Right lobe of liver (tissue), 4 donors: ENCODE results near the gene SCYGR3.

ENCODE experiments used
- CTCF ChIP-seq, 4 donors: fragments of 200-600 bp in 3 of 4; fragments of 450-650 bp in 1 of 4; IDR thresholded peaks; one replicate each; pipeline versions ENCODE4 v1.5.1 to v1.8.0; 2016 to 2022; ENCODE audit warnings: antibody characterized with exemption in 4 of 4, mild to moderate bottlenecking in 2 of 4
- POLR2A ChIP-seq: fragments of 450-650 bp; IDR thresholded peaks from one replicate; pipeline ENCODE4 v1.6.1; 2017; ENCODE audit warnings: antibody characterized with exemption, mild to moderate bottlenecking
- donor health status: DM: no; HTN: no; CAD: no.
- donor health status: DM: no; HTN: no; CAD: no.
- donor health status: DM: no; HTN: yes; CAD: no.

- TF ChIP-seq CTCF (IDR thresholded peaks at IDR 0.05) (no peak), POLR2A (no peak)
Observed at GRCh38 chr2:227579791-227580190, 34.8 kb downstream of the SCYGR3 start.
